ENCODE measurements around the gene RTP3.
A peak's percentile ranks its signal among the peaks of the same experiment; 100 is the strongest.
"Not testable (repeated sequence)": the region's sequence is repeated elsewhere in the genome, so short reads cannot be mapped to it uniquely, and the experiment has no call there.

The RTP3 gene

GRCh38 chr3:46517016-46517783 is 19.4 kb downstream of the RTP3 start:
- no peak for DNase-seq (ENCODE audit: low read depth in 2 of 2, low spot score in 1 of 2)

GRCh38 chr3:46517784-46518181 is 20.0 kb downstream of the RTP3 start:
- DNase-seq (ENCODE audit: low read depth in 2 of 2, low spot score in 1 of 2), result no peak

- no peak for DNase-seq (ENCODE audit: low read depth in 2 of 2, low spot score in 1 of 2)
Measured at GRCh38 chr3:46519952-46520351, 22.2 kb downstream of the RTP3 start.

- DNase-seq (ENCODE audit: low read depth in 2 of 2, low spot score in 1 of 2), result no peak
Measured at GRCh38 chr3:46520531-46520930, 22.8 kb downstream of the RTP3 start.

DNA sequence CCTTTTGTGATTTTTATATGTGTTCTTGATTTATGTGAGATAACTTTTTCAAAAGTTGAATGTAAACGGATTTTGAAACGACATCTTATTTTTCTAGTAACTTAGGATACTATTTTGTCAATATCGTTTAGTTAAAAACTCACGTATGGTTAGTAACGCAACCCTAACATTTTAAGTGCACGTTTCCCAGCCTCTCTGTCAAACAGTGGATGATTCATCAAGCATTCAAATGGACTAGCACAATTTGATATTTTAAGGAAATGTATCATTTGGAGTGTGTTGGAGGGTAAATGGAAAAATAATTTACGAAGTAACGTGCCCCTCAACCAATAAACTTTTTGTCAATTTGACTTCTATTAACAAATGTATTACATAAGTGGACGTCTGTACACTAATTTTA is 23.3 kb downstream of the RTP3 start:
- no peak for DNase-seq (ENCODE audit: low read depth in 2 of 2, low spot score in 1 of 2)

- DNase-seq (ENCODE audit: low read depth in 2 of 2, low spot score in 1 of 2), result not testable (repeated sequence)
Measured at GRCh38 chr3:46522201-46522600, 24.4 kb downstream of the RTP3 start.

DNA sequence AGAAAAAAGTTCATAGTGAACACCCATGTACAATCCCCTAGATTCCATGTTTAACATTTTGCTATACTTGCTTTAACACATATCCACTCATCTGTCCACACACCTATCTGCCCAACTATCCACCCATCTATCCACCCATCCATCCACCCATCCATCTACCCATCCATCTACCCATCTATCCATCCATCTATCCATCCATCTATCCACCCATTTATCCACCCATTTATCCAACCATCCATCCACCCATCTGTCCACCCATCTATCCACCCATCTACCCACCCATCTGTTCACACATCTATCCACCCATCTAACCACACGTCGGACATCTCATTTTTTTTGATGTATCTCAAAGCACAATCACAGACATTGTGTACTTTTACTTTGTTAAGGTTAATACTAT is 25.8 kb downstream of the RTP3 start:
- DNase-seq (ENCODE audit: low read depth in 2 of 2, low spot score in 1 of 2), result no peak

DNA sequence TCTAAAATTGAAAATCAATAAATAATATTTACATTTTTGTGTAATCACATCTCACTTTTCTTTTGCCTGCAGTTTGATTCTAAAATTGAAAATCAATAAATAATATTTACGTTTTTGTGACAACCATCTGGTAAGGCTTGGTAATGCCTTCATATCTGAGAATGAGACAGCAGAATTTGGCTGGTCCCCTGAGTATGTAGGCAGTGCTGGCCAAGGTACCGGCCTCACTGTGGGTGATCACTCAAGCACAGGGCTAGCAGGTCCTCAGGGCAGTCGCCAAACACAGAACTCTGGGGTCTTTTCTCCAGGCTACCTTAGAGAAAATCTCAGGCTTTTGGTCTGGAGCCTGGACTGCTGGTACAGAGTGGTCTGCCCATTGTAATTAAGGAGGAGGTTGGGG is 26.2 kb downstream of the RTP3 start:
- no peak for DNase-seq (ENCODE audit: low read depth in 2 of 2, low spot score in 1 of 2)

DNA sequence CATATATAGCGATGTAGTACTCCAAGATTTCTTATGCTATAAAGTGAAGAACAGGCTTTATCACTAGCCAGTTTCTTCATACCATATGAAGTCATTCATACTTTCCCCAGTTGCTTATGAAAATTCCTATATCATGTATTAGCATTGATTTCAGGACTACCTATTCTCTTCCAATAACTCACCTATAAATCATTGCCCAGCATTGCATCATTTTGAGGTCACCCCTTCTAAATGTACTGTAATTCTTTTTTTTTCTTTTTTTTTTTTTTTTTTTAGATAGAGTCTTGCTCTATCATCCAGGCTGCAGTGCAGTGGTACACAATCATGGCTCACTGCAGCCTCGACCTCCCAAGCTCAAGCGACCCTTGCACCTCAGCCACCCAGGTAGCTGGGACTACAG is 27.1 kb downstream of the RTP3 start:
- DNase-seq (ENCODE audit: low read depth in 2 of 2, low spot score in 1 of 2), result no peak

GRCh38 chr3:46527239-46527638 is 29.5 kb downstream of the RTP3 start:
- DNase-seq (ENCODE audit: low read depth in 2 of 2, low spot score in 1 of 2), result no peak

DNA sequence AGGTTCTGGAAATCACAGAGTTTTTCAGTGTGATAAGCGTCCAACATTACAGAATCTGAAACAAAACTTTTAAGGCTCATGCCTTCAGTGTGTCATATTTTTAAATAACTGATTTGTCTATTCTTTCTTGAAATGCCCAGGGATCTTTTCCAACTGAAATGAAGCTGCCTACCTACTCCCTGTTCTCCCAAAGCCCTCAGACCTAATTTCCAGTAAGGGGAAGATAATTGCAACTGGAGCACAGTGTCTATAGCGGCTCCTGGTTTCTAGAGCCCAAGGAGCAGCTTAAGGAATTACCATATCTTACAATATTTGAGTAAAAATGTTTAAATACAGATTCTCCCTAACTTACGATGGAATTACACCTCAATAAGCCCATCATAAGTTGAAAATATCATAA is 35.3 kb downstream of the RTP3 start:
- no peak for DNase-seq (ENCODE audit: low read depth in 2 of 2, low spot score in 1 of 2)

GRCh38 chr3:46535746-46536145 is 38.0 kb downstream of the RTP3 start:
- no peak for DNase-seq (ENCODE audit: low read depth in 2 of 2, low spot score in 1 of 2)

DNA sequence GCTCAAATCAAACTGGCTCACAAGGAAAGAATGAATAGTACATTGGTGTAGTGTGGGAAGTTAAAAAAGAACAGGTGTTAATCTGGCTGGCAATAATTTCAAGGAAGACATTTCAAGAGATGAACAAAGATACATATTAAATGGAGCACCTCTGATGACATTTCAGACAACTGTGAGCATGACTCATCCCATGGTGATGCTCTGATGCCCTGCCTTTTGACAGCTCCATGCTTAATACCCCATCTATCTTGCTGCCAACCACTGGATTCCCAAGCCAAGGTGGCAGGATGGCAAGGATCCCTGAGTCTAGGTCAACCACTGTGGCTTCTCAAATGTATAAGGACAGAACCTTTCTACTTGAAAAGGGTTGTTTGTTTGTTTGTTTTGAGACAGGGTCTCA is 39.0 kb downstream of the RTP3 start:
- DNase-seq (ENCODE audit: low read depth in 2 of 2, low spot score in 1 of 2), result no peak

DNA sequence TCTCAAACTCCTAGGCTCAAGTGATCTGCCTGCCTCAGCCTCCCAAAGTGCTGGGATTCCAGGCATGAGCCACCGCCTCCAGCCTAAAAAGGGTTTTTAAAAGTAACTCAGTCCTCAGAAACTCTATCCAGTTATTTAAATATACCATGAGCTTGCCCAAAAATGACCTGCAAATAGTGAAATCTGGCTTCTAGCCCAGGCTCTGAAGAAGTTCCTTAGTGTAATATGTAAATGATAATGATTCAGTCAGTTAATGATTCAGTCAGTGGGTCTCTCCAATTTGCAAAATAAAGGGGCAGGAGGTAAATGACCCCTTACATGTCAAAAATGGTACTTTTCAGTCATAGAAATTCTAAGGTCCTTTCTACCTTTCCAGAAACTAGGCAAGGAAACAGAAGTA is 39.5 kb downstream of the RTP3 start:
- no peak for DNase-seq (ENCODE audit: low read depth in 2 of 2, low spot score in 1 of 2)

GRCh38 chr3:46537779-46538178 is 40.0 kb downstream of the RTP3 start:
- no peak for DNase-seq (ENCODE audit: low read depth in 2 of 2, low spot score in 1 of 2)

- DNase-seq (ENCODE audit: low read depth in 2 of 2, low spot score in 1 of 2), result not testable (repeated sequence)
Measured at GRCh38 chr3:46538425-46538802, 40.6 kb downstream of the RTP3 start.

- DNase-seq (ENCODE audit: low read depth in 2 of 2, low spot score in 1 of 2), result peak; percentile 47 to 72
Measured at GRCh38 chr3:46538803-46539442, 41.1 kb downstream of the RTP3 start.

DNA sequence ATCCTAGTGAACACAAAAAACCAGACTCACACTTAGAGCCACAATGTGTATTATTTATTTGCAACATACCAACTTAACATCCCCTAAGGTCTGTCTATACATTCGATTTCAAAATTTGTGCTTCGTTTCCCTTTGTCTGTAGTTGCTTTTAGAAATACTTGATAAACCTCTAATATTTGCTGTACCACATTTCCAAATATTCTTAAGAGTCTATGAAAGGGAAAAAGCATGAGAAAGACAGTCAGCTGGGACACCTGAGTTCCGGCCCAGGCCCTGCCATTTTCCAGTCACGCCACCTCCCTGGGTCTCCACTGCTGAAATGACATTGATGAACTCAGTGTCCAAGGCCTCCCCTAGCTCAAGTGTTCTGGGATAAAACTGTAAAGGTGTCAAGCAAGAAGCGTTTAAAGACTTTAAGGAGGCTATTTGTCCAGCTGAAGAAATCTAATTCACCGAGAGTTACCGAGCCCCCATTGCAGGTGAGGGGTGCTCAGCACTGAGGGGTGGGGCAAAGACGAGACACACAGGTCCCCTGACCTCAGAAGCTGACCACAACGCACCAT is 41.7 kb downstream of the RTP3 start:
- no peak for DNase-seq (ENCODE audit: low read depth in 2 of 2, low spot score in 1 of 2)

GRCh38 chr3:46540550-46540949 is 42.8 kb downstream of the RTP3 start:
- DNase-seq (ENCODE audit: low read depth in 2 of 2, low spot score in 1 of 2), result no peak

DNA sequence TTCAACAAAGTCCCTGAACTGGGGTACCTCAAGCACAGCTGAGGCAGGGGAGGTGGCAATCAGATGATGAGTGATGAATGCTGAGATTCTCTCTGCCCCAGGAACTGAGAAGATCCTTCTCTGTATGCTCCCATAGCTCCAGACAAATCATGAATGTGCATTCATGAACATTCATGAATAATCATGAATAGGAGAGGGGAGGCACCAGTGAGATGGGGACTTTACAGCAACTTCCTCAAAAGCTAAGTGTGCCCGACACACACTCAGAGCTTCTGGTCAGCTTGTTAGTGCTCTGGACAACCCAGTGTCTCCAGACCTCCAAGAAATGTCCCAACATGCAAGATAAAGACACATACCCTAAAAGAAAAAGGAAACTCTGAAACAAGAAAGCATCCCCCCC is 44.1 kb downstream of the RTP3 start:
- DNase-seq (ENCODE audit: low read depth in 2 of 2, low spot score in 1 of 2), result no peak

DNA sequence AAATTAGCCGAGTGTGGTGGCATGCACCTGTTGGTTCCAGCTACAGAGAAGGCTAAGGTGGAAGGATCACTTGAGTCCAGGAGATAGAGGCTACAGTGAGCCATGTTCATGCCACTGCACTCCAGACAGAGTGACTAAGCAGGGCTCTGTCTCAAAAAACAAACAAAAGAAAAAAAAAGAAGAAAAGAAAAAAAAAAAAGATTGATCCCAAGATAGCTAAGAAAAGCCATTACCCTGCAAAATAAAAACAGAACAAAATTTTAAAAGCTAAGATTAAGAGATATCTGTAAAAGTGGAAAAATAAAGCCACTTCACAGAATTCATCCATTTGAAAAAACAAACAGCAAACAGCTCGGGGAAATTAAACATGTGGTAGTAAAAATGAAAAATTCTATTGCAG is 44.6 kb downstream of the RTP3 start:
- DNase-seq (ENCODE audit: low read depth in 2 of 2, low spot score in 1 of 2), result no peak

GRCh38 chr3:46542801-46543201 is 45.0 kb downstream of the RTP3 start:
- DNase-seq (ENCODE audit: low read depth in 2 of 2, low spot score in 1 of 2), result no peak

All from stimulated activated CD8-positive, alpha-beta memory T cell treated with anti-CD3 and anti-CD28 coated beads, Interleukin-4, amount 100 ng/mL, for 4 hours (primary cell).